Vagina (tissue), 2 donors: ENCODE results near the gene RHEX.

Experiments used
- POLR2A ChIP-seq, 2 donors: fragments of 450-650 bp; IDR thresholded peaks; one replicate each; pipeline ENCODE4 v1.6.1; 2017; ENCODE audit warnings: antibody characterized with exemption in 2 of 2, mild to moderate bottlenecking in 2 of 2, moderate library complexity in 2 of 2
- POLR2AphosphoS5 ChIP-seq, 2 donors: sonication (generic); formaldehyde crosslinking; IDR thresholded peaks; one replicate each; pipeline ENCODE4 v1.9.0; 2017; ENCODE audit warnings: antibody characterized with exemption in 2 of 2, mild to moderate bottlenecking in 2 of 2, low read depth in 1 of 2; ENCODE audit not compliant: insufficient read depth in 1 of 2
- TF ChIP-seq, protein P1 (sequence below), 3 experiments: fragments of 450-650 bp in 2 of 3; fragments of 200-600 bp in 1 of 3; sonication (generic) in 1 of 3; IDR thresholded peaks; one replicate each; pipeline ENCODE4 v1.5.1; 2017 to 2019; ENCODE audit warnings: antibody characterized with exemption in 3 of 3, mild to moderate bottlenecking in 2 of 3, moderate library complexity in 2 of 3

GRCh38 chr1:206087091-206087490 lies 34.1 kb downstream of the RHEX start:
- TF ChIP-seq, protein P1, sequence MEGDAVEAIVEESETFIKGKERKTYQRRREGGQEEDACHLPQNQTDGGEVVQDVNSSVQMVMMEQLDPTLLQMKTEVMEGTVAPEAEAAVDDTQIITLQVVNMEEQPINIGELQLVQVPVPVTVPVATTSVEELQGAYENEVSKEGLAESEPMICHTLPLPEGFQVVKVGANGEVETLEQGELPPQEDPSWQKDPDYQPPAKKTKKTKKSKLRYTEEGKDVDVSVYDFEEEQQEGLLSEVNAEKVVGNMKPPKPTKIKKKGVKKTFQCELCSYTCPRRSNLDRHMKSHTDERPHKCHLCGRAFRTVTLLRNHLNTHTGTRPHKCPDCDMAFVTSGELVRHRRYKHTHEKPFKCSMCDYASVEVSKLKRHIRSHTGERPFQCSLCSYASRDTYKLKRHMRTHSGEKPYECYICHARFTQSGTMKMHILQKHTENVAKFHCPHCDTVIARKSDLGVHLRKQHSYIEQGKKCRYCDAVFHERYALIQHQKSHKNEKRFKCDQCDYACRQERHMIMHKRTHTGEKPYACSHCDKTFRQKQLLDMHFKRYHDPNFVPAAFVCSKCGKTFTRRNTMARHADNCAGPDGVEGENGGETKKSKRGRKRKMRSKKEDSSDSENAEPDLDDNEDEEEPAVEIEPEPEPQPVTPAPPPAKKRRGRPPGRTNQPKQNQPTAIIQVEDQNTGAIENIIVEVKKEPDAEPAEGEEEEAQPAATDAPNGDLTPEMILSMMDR (IDR thresholded peaks at IDR 0.05) = no peak
- TF ChIP-seq POLR2A (IDR thresholded peaks at IDR 0.05) (no peak), POLR2AphosphoS5 (IDR thresholded peaks at IDR 0.05; ENCODE audit: insufficient read depth in 1 of 2, low read depth in 1 of 2) (no peak)
